ENCODE measurements around the gene FBXO46.

Gene FBXO46

DNA sequence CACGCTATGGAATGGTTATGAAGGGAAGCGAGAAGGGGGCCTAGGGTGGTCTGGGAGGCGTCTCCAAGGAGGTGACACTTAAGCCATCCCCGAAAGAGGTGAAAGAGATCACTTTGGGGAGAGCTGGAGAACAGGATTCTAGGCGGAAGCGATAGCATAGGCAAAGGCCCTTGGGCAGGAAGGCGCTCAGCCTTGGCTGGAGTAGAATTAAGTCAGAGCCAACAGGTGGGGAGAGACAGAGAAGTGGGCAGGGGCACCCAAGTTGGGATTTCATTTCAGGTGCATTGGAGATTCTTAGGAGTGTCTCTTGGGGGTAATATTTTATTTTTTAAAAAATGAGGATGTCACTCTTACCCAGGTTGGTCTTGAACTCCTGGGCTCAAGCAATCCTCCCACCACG, 48.6 kb downstream of the FBXO46 start:
- DNase-seq, result no peak

DNA sequence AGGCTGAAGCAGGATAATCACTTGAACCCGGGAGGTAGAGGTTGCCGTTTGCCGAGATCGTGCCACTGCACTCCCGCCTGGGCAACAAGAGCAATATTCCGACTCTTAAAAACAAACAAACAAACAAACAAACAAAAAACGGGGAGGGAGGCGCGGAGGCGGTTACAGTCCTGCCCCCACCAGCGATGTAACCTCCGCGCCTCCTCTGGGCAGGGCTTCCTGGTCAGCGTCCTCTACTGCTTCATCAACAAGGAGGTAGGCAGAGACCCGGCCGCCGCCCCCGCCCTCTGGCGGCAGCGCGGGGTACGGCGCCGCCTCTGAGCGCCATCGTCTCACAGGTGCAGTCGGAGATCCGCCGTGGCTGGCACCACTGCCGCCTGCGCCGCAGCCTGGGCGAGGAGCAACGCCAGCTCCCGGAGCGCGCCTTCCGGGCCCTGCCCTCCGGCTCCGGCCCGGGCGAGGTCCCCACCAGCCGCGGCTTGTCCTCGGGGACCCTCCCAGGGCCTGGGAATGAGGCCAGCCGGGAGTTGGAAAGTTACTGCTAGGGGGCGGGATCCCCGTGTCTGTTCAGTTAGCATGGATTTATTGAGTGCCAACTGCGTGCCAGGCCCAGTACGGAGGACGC, 49.2 kb downstream of the FBXO46 start:
- DNase-seq, result peak; percentile 73

DNA sequence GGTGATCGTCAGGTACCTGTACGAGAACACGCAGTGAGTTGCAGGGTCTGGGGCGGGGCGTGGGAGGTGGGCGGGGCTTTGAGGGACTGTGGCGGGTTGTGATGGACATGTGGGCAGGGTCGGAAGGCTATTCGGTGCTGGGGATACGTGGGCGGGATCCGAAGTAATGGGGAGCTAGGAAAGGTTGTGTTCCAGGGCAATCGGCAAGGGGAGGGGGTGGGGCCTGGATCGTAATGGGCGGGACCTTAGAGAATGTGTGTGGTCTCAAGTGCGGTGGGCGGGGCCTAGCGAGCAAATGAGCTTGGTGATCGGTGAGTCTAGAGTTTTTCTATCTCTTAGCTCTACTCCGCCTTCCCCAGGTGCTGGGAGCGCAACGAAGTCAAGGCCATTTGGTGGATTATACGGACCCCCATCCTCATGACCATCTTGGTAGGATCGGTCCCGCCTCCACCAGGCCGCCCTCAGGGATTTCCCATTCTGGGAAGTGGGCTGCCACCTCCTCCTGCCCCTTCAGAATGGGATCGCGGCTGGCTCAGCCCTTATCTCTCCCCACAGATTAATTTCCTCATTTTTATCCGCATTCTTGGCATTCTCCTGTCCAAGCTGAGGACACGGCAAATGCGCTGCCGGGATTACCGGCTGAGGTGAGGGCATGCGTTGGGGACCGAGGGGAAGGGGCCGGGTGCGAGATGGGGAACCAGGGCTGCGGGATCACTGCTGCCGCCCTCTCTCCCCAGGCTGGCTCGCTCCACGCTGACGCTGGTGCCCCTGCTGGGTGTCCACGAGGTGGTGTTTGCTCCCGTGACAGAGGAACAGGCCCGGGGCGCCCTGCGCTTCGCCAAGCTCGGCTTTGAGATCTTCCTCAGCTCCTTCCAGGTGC, 53.1 kb downstream of the FBXO46 start:
- DNase-seq, result peak; percentile 62

DNA sequence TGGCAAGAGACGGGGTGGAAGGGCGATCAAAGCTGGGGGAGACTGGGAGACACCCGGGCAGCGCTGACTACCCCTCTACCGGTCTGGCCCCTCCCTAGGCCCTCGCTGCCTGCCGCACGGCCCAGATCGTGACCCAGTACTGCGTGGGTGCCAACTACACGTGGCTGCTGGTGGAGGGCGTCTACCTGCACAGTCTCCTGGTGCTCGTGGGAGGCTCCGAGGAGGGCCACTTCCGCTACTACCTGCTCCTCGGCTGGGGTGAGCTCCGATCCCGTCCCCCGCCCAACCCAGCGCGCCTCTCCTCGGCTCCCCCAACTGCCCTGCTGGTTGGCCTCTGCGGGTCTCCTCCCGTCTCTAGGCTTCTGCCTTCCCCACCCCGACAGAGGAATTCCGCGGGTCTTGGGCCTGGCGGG, 53.8 kb downstream of the FBXO46 start:
- DNase-seq, result no peak

DNA sequence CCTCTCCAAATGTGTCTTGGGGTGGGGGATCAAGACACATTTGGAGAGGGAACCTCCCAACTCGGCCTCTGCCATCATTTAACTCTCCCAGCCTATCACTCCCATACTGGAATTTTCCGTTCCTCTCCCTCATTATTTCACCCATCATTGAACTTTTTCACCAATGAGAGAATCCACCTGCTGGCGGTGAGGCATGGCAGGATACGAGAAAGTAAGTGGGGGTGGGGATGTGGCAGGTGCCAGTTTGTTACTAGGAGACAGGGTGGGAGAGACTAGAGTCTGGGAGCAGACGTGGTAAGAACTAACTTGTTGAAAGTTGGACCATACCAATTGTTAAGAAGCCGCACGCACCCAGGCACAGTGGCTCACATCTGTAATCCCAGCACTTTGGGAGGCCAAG, 55.8 kb downstream of the FBXO46 start:
- DNase-seq, result peak; percentile 51

DNA sequence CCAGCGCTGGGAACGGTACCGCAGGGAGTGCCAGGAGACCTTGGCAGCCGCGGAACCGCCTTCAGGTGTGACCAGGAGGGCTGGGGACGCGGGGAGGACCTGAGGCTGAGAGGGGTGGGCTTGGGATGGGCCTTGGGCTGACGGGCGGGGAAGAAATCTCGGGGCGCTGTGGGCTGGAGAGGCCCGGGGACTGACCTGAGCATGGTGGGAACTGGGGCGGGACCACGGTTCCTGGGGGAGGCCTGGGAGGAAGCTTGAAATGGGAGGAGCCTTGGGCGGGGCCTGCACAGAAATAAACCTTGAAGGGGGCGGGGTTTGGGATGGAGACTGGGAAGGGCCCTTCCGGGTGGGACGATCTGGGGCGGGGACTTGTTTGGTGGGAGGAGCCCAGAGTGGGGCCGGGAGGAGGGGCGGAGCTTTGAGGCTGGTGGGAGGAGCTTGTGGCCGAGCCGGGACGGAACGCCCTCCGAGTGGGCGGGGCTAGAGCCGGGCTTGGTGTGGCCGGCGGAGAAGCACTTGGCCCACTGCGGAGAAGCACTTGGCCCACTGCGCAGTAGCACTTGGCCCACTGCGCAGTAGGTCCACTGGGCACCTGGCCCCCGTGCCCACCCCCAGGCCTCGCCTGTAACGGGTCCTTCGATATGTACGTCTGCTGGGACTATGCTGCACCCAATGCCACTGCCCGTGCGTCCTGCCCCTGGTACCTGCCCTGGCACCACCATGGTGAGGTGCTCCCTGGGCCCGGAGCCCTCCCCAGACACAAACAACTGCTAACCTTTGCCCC, 59.8 kb downstream of the FBXO46 start:
- DNase-seq, result no peak

DNA sequence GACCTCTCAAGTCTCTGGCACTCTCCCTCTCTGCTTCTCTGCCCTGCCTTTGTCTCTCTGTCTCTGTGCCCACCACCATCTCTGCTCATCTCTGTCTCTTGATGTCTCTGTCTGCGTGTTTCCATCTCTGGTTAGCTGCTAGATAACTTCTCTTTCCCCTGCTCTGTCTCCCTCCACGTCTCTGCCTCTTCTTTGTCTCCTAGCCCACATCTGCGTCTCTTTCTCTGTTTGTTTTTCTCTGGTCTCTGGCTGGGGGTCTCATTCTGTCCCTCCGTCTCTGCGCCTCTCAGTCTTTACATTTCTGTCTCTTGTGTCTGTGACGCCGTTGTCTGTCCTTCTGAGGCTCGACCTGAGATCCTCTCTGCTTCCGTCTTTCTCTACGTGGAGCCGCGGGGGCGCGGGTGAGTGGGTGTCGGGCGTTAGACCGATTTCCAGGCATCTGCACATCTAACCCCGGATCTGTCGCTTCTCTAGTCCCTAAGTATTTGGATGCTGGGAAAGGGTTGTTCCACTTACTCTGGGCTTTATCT, 62.3 kb downstream of the FBXO46 start:
- DNase-seq, result peak; percentile 31

DNA sequence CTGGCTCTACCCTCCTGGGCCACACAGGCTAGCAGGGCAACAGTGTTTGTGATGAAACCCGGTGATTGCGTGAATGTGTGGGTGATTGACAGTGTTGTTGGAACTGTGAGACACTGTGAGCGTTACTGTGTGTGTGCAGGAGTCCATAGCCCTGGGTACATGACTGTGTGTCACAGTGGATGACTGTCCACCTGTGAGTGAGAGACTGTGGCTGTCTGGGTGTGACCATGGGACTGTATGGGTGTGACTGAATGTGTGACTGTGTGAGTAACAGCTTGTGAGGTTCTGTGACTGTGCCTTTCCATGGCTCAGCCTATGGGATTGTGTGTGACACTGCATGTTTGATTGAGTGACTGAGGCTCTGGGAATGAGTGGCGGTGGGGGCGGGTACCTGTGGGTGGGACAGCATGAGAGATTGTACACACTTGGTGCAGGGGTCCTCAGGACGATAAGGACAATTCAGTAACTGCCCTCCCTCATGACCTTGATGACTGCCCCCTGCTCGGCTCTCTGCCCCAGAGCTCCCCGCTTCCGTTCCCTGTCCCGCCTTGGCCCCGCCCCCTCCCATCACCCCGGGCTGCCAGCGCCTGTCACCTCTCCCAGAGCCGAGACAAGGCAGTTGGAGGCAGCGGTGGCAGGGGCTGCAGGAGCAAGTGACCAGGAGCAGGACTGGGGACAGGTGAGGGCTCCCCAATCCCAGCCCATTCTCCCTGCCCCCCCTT, 62.9 kb downstream of the FBXO46 start, which contains the start of gene GIPR:
Gene GIPR (plus strand): TSS at position 602 of the 722 bp plus-strand sequence. CDS start 1,300 bp downstream, outside the sequence.
- no peak for DNase-seq

DNA sequence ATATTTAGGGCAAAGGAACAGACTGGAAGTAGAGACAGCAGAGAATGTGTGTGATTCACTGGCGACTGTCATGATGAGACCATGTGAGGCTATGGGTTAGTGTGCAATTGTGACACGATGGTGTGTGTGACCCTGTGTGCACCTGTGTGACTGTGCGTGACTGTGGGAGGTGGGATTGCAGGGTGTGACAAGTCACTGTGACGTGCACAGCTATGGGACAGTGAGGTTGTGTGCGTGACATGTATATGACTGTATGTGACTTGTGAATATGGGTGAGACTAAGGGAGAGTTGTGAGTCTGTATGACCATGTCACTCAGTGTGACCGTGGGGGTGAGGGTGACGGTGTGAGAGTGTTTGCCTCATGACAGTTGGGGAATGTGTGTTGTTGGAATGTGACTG, 66.1 kb downstream of the FBXO46 start:
- no peak for DNase-seq

DNA sequence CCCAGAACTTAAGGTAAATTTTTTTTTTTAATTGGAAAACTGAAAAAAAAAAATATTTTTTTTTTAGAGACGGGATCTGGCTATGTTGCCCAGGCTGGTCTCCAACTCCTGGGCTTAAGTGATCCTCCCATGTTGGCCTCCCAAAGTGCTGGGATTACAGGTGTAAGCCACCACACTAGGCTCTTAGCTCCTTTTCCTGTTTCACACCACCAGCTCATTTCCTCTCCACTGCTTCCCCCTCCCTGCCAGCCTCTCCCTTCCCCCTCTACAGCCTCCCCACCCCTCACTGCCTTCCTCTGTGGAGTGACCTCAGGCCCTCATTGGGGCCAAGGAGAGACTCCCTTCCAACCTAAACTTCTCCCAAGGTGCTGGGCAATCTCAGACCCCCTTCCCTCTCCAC, 66.9 kb downstream of the FBXO46 start:
- no peak for DNase-seq

DNA sequence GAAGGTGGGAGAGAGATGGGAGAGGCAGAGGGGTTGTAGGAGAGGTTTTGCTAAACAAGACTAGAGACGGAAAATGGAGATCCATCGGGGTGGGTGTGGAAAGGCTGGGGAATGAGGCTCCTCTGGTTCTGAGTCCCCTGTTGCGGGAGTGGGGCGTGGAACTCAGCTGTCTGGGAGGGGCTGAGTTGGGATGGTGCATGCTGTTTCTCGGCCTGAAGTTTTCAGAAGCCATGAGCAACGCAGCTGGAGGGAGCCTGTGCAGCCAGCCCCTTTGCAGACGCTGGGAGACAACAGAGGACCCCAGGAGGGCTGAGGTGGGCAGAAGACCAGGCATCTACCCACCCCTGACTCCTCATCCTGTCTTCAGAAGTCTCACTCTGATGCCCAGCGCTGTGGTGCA, 70.1 kb downstream of the FBXO46 start:
- no peak for DNase-seq

Measured in DMS79 treated with DMSO at 0.1 percent for 48 hours (cell line).